Measurements from ENCODE around the gene KRT81.
"Not testable (repeated sequence)": the region's sequence is repeated elsewhere in the genome, so short reads cannot be mapped to it uniquely, and the experiment has no call there.

Gene KRT81

GRCh38 chr12:52241205-52241842 lies 50.0 kb downstream of the KRT81 start:
- DNase-seq (ENCODE audit: low read depth), result no peak

- DNase-seq (ENCODE audit: low read depth), result not testable (repeated sequence)
Measured at GRCh38 chr12:52240247-52240646, 51.1 kb downstream of the KRT81 start.

GRCh38 chr12:52239767-52240166 lies 51.6 kb downstream of the KRT81 start:
- no peak for DNase-seq (ENCODE audit: low read depth)

GRCh38 chr12:52238916-52239646 lies 52.3 kb downstream of the KRT81 start:
- DNase-seq (ENCODE audit: low read depth), result no peak

- no peak for DNase-seq (ENCODE audit: low read depth)
Measured at GRCh38 chr12:52238207-52238840, 53.0 kb downstream of the KRT81 start.

- no peak for DNase-seq (ENCODE audit: low read depth)
Measured at GRCh38 chr12:52236386-52237050, 54.8 kb downstream of the KRT81 start.
